Mucosa of descending colon (tissue), 3 donors: Measurements from ENCODE around the gene PKD2L1. TPM values are rescaled to one million over a fixed set of nuclear protein-coding genes. Genes with fewer than 3 reads are reported as not detected.

Experiments
- ATAC-seq: fragments of 200-7000 bp; cut with Tn5 transposase; one replicate; pipeline ENCODE4 v1.9.1; 2020; ENCODE audit warnings: mild to moderate bottlenecking, moderate library complexity
- DNase-seq, 3 donors: peaks; one replicate each; pipeline ENCODE4 v3.0.0-alpha.2; 2020
- H3K36me3 ChIP-seq: fragments of 200-600 bp; one replicate; pipeline ENCODE4 v1.8.0; 2021; ENCODE audit warnings: low read depth, mild to moderate bottlenecking
- H3K4me1 ChIP-seq: fragments of 200-600 bp; one replicate; pipeline ENCODE4 v1.8.0; 2021; ENCODE audit warnings: low read depth, mild to moderate bottlenecking
- H3K4me3 ChIP-seq: fragments of 200-600 bp; one replicate; pipeline ENCODE4 v1.8.0; 2021; ENCODE audit warnings: mild to moderate bottlenecking
- H3K9me3 ChIP-seq: fragments of 200-600 bp; one replicate; pipeline ENCODE4 v1.8.0; 2021; ENCODE audit warnings: mild to moderate bottlenecking
- CTCF ChIP-seq: fragments of 200-600 bp; IDR thresholded peaks from one replicate; pipeline ENCODE4 v1.8.0; 2022; ENCODE audit warnings: antibody characterized with exemption, mild to moderate bottlenecking
- intact Hi-C, 2 donors: fragments of 100-400 bp; cut with DNase I in 1 of 2; cut with micrococcal nuclease in 1 of 2; formaldehyde crosslinking; loops; one replicate each; pipeline versions ENCODE4 v1.11.0 to v1.11.1; 2022; cut with DNase I, micrococcal nuclease
- total RNA-seq, 3 donors: library from RNA; stranded (reverse); fragmentation: NEBNext Ultra II Directional in 2 of 3; extraction: Animal tissue kit (Norgen Biotek cat#: 25700) in 2 of 3; gene quantifications; one replicate each; pipeline versions ENCODE4 v1.2.1 to v1.2.4, GENCODE V29; 2021 to 2023
- donor health status: DM: no; HTN: no; CAD: no; lungs with moderate emphysema.
- donor health status: DM: no; HTN: no; CAD: no.
- donor health status: DM: no; HTN: yes; CAD: no.

Gene PKD2L1
- total RNA-seq, 3 donors from 2014 or later = 0.22 to 0.60 TPM; not detected in 1

- DNase-seq (no peak), ATAC-seq (no peak)
- Histone ChIP-seq H3K9me3 (no peaks in the 10 kb centered on the region), H3K4me3 (peak overlapping the region; percentile 33), H3K4me1 (peaks cover 47% of the 10 kb centered on the region), H3K36me3 (no peaks in the 10 kb centered on the region)
- intact Hi-C loops = no loop called here
- TF ChIP-seq CTCF = no peak
These were observed 42.6 kb upstream of the PKD2L1 start for GRCh38 chr10:100372415-100373297.

GRCh38 chr10:100371482-100372027 lies 41.5 kb upstream of the PKD2L1 start:
- no peak for TF ChIP-seq CTCF
- no peaks in the 10 kb centered on the region for H3K36me3 ChIP-seq
- no peak for DNase-seq
- ATAC-seq = no peak
- peaks cover 45% of the 10 kb centered on the region for H3K4me1 ChIP-seq
- no peaks in the 10 kb centered on the region for H3K9me3 ChIP-seq
- H3K4me3 ChIP-seq = no peak overlapping the region
- intact Hi-C loops = no loop called here

GRCh38 chr10:100370714-100371481 lies 40.9 kb upstream of the PKD2L1 start:
- intact Hi-C loops = no loop called here
- TF ChIP-seq CTCF = no peak
- no peaks in the 10 kb centered on the region for H3K36me3 ChIP-seq
- H3K4me3 ChIP-seq = no peak overlapping the region
- ATAC-seq (peak; percentile 72), DNase-seq (peak; percentile 94 to 95 (median 94))
- peaks cover 48% of the 10 kb centered on the region for H3K4me1 ChIP-seq
- H3K9me3 ChIP-seq = no peaks in the 10 kb centered on the region

GRCh38 chr10:100368721-100369120 lies 38.7 kb upstream of the PKD2L1 start:
- Histone ChIP-seq H3K36me3 (no peaks in the 10 kb centered on the region), H3K4me3 (no peak overlapping the region), H3K9me3 (no peaks in the 10 kb centered on the region), H3K4me1 (peaks cover 45% of the 10 kb centered on the region)
- TF ChIP-seq CTCF = no peak
- intact Hi-C loops = no loop called here
- ATAC-seq (no peak), DNase-seq (no peak)

- intact Hi-C loops = no loop called here
- H3K9me3 ChIP-seq = no peaks in the 10 kb centered on the region
- no peak overlapping the region for H3K4me3 ChIP-seq
- H3K36me3 ChIP-seq = no peaks in the 10 kb centered on the region
- H3K4me1 ChIP-seq = peaks cover 14% of the 10 kb centered on the region
- peak; percentile 98 for ATAC-seq
- no peak for TF ChIP-seq CTCF
- DNase-seq = peak; percentile 90 to 95 (median 91)
These were observed 34.8 kb upstream of the PKD2L1 start for GRCh38 chr10:100364735-100365391.
